HG03097 (cell line): ENCODE results near the gene GOSR1.
A peak's percentile ranks its signal among the peaks of the same experiment; 100 is the strongest.
"Not testable (repeated sequence)": the region's sequence is repeated elsewhere in the genome, so short reads cannot be mapped to it uniquely, and the experiment has no call there.

Source experiments
- ATAC-seq: cut with Tn5 transposase; IDR thresholded peaks from one replicate; pipeline ENCODE4 v1.9.1; 2021; ENCODE audit not compliant: unreplicated experiment, low FRiP score

GOSR1 gene

GRCh38 chr17:30477083-30477773 is at the start of gene GOSR1:
GOSR1 (plus strand) TSS chr17:30477408; CDS start chr17:30477434, 26 bp downstream.
- ATAC-seq, result peak; percentile 86

- ATAC-seq, result no peak
These were observed 49.6 kb upstream of the GOSR1 start for GRCh38 chr17:30427611-30428010.

GRCh38 chr17:30429155-30429554 is 48.1 kb upstream of the GOSR1 start:
- ATAC-seq, result no peak

- ATAC-seq, result no peak
These were observed 43.7 kb upstream of the GOSR1 start for GRCh38 chr17:30433514-30433913.

GRCh38 chr17:30436729-30437128 is 40.5 kb upstream of the GOSR1 start:
- ATAC-seq, result no peak

- ATAC-seq, result no peak
These were observed 33.5 kb upstream of the GOSR1 start for GRCh38 chr17:30443721-30444120.

GRCh38 chr17:30446640-30447039 is 30.6 kb upstream of the GOSR1 start:
- ATAC-seq, result not testable (repeated sequence)

GRCh38 chr17:30449480-30449879 is 27.7 kb upstream of the GOSR1 start:
- ATAC-seq, result no peak

GRCh38 chr17:30450125-30451027 is 26.8 kb upstream of the GOSR1 start:
- no peak for ATAC-seq

- no peak for ATAC-seq
These were observed 22.6 kb upstream of the GOSR1 start for GRCh38 chr17:30454635-30455034.

- ATAC-seq, result no peak
These were observed 18.8 kb upstream of the GOSR1 start for GRCh38 chr17:30458371-30458770.

- ATAC-seq, result not testable (repeated sequence)
These were observed 18.3 kb upstream of the GOSR1 start for GRCh38 chr17:30458797-30459413.

GRCh38 chr17:30468465-30468864 is 8.7 kb upstream of the GOSR1 start:
- ATAC-seq, result no peak

GRCh38 chr17:30472238-30472890 is 4.8 kb upstream of the GOSR1 start:
- ATAC-seq, result no peak

GRCh38 chr17:30475206-30475605 is 2.0 kb upstream of the GOSR1 start:
- ATAC-seq, result no peak

GRCh38 chr17:30476726-30477082 is 504 bp upstream of the GOSR1 start:
- ATAC-seq, result peak; percentile 15

GRCh38 chr17:30477774-30478115 is 537 bp downstream of the GOSR1 start:
- peak; percentile 11 for ATAC-seq

GRCh38 chr17:30482555-30482954 is 5.3 kb downstream of the GOSR1 start:
- ATAC-seq, result no peak

GRCh38 chr17:30483159-30483558 is 6.0 kb downstream of the GOSR1 start:
- no peak for ATAC-seq

- no peak for ATAC-seq
These were observed 16.6 kb downstream of the GOSR1 start for GRCh38 chr17:30493780-30494179.

- ATAC-seq, result no peak
These were observed 18.4 kb downstream of the GOSR1 start for GRCh38 chr17:30495586-30495985.
